A549 treated with CORT108297 at 1 μM for 4 hours (cell line): ENCODE results near the gene GAGE12H. TPM values are rescaled to one million over a fixed set of nuclear protein-coding genes. Genes with fewer than 3 reads are reported as not detected.

ENCODE experiments used
- total RNA-seq: library from RNA; stranded (reverse); fragments of 200-300 nt; extraction: Qiagen RNA extraction; gene quantifications from 5 replicates; pipeline ENCODE4 v1.2.3, GENCODE V29; 2022

The GAGE12H gene, protein sequence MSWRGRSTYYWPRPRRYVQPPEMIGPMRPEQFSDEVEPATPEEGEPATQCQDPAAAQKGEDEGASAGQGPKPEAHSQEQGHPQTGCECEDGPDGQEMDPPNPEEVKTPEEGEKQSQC
- not detected in 5 replicates for total RNA-seq

GRCh38 chrX:49579649-49580048 is at the start of gene GAGE12H:
Gene GAGE12H (plus strand): TSS chrX:49579949. CDS start chrX:49581104, 1,155 bp downstream.

GRCh38 chrX:49531877-49532276 is 47.9 kb upstream of the GAGE12H start, which contains the start of gene GAGE12C:
Gene GAGE12C (plus strand): TSS chrX:49532177. CDS start chrX:49533332, 1,155 bp downstream.

GRCh38 chrX:49541433-49541832 is 38.3 kb upstream of the GAGE12H start, which contains the start of gene GAGE12D:
Gene GAGE12D (plus strand): TSS chrX:49541733. CDS start chrX:49542888, 1,155 bp downstream.

GRCh38 chrX:49550989-49551388 is 28.8 kb upstream of the GAGE12H start, which contains the start of gene GAGE12E:
Gene GAGE12E (plus strand): TSS chrX:49551289. CDS start chrX:49552444, 1,155 bp downstream.

GRCh38 chrX:49560542-49560941 is 19.2 kb upstream of the GAGE12H start, which contains the start of gene GAGE12F:
Gene GAGE12F (plus strand): TSS chrX:49560842. CDS start chrX:49561997, 1,155 bp downstream.

GRCh38 chrX:49570100-49570499 is 9.6 kb upstream of the GAGE12H start, which contains the start of gene GAGE12G:
Gene GAGE12G (plus strand): TSS chrX:49570400. CDS start chrX:49571555, 1,155 bp downstream.

GRCh38 chrX:49589196-49589595 is 9.4 kb downstream of the GAGE12H start, which contains the start of gene GAGE2A:
Gene GAGE2A (plus strand): TSS chrX:49589496. CDS start chrX:49590651, 1,155 bp downstream.

DNA sequence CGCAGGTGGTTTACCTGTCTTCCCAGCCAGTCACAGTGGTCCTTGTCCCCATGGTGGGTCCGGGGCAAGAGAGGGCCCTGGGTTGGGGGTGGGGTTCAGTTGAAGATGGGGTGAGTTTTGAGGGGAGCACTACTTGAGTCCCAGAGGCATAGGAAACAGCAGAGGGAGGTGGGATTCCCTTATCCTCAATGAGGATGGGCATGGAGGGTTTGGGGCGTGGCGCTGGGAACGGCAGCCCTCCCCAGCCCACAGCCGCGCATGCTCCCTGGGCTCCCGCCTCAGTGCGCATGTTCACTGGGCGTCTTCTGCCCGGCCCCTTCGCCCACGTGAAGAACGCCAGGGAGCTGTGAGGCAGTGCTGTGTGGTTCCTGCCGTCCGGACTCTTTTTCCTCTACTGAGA is 19.0 kb downstream of the GAGE12H start, which contains the start of gene GAGE1:
Gene GAGE1 (plus strand): TSS at position 301 of the 400 bp plus-strand sequence. CDS start 1,155 bp downstream, outside the sequence.

Other genes starting within 250 kb of the GAGE12H start
- gene GAGE13, start 248.4 kb upstream of the GAGE12H start, total RNA-seq = 0.17 TPM in 1 of 5 replicates, not detected in the others
- gene GAGE12C, start 47.8 kb upstream of the GAGE12H start, total RNA-seq = not detected in 5 replicates
- not detected in 5 replicates for gene GAGE12D, start 38.2 kb upstream of the GAGE12H start, total RNA-seq
- not detected in 5 replicates for gene GAGE12E, start 28.7 kb upstream of the GAGE12H start, total RNA-seq
- not detected in 5 replicates for gene GAGE12F, start 19.1 kb upstream of the GAGE12H start, total RNA-seq
- gene GAGE12G, start 9.5 kb upstream of the GAGE12H start, total RNA-seq = not detected in 5 replicates
- not detected in 5 replicates for gene GAGE2A, start 9.5 kb downstream of the GAGE12H start, total RNA-seq
- not detected in 5 replicates for gene GAGE1, start 19.1 kb downstream of the GAGE12H start, total RNA-seq
- 0.25 to 0.31 TPM in 2 of 5 replicates, not detected in the others for gene PAGE1, start 116.0 kb downstream of the GAGE12H start, total RNA-seq
- gene PAGE4, start 249.4 kb downstream of the GAGE12H start, total RNA-seq = not detected in 5 replicates